ENCODE data around the gene RMND5B.

Gene RMND5B

DNA sequence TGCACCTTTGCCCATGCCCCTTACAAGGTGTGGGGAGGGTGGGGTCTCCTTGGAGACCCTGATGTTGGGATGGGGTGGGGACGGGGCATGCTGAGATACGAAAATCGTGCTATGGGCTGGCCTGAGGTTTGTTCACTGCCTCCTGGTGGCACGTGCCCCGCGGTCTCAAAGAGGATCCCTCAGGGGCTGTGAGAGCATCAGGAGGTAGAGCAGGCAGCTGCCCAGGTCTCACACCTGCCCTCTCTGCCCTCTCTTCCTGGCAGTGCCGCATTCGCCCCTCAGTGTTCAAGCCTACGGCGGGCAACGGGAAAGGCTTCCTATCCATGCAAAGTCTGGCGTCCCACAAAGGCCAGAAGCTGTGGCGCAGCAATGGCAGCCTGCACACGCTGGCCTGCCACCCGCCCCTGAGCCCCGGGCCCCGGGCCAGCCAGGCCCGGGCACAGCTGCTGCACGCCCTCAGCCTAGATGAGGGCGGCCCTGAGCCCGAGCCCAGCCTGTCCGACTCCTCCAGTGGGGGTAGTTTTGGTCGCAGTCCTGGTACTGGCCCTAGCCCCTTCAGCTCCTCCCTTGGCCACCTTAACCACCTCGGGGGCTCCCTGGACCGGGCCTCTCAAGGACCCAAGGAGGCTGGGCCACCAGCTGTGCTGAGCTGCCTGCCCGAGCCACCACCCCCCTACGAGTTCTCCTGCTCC is 10.8 kb upstream of the RMND5B start:
- H2BK15ac ChIP-seq (ENCODE audit: low read depth, poor library complexity, severe bottlenecking), result no peak overlapping the region
- H2AFZ ChIP-seq (ENCODE audit: low read depth, low read length), result no peak overlapping the region
- no peak overlapping the region for H3K9ac ChIP-seq (ENCODE audit: low read length)
- H3K18ac ChIP-seq (ENCODE audit: low read depth in 1 of 2, low read length in 2 of 2), result no peak overlapping the region
- H2AK5ac ChIP-seq (ENCODE audit: low read length, severe bottlenecking), result no peak overlapping the region
- no peak overlapping the region for H4K8ac ChIP-seq (ENCODE audit: low read length)
- no peaks in the 10 kb centered on the region for H3K9me3 ChIP-seq (ENCODE audit: control insufficient read depth, low read length)
- H2BK120ac ChIP-seq (ENCODE audit: low read depth, low read length), result no peak overlapping the region
- H3K36me3 ChIP-seq (ENCODE audit: control insufficient read depth in 1 of 2, insufficient read depth in 2 of 2, low read depth in 1 of 2, low read length in 2 of 2), result peaks cover 0 to 7% of the 10 kb centered on the region in 2 experiments
- no peak overlapping the region for H3K23ac ChIP-seq (ENCODE audit: low read length in 2 of 2)
- no peak overlapping the region for H3K4ac ChIP-seq (ENCODE audit: low read depth in 1 of 2, low read length in 2 of 2)
- H3K4me1 ChIP-seq (ENCODE audit: control insufficient read depth, insufficient read depth, low read depth, low read length), result peaks cover 12% of the 10 kb centered on the region
- H3K4me3 ChIP-seq (ENCODE audit: insufficient read depth in 1 of 2, low read depth in 1 of 2, low read length in 2 of 2), result no peak overlapping the region
- WGBS, result 92% methylated on average over 27 of the region's 27 CpGs
- DNase-seq, result no peak
- no peaks in the 10 kb centered on the region for H3K79me1 ChIP-seq (replicated peaks; ENCODE audit: low read length, poor library complexity, severe bottlenecking)
- peaks cover 17 to 62% of the 10 kb centered on the region in 2 experiments for H3K27me3 ChIP-seq (ENCODE audit: control insufficient read depth in 1 of 2, insufficient read depth in 1 of 2, low read length in 2 of 2)
- H3K27ac ChIP-seq (ENCODE audit: low read length, poor library complexity, severe bottlenecking), result no peak overlapping the region
- no peak overlapping the region for H2BK5ac ChIP-seq (ENCODE audit: low read depth, low read length, poor library complexity, severe bottlenecking)
- H3K4me2 ChIP-seq (ENCODE audit: low read length, poor library complexity, severe bottlenecking), result no peak overlapping the region
- no peak overlapping the region for H3K14ac ChIP-seq (ENCODE audit: low read length in 2 of 2)
- H4K91ac ChIP-seq (ENCODE audit: low read length), result peak overlapping the region; percentile 53
- no peak overlapping the region for H2BK12ac ChIP-seq (ENCODE audit: low read length in 2 of 2)

DNA sequence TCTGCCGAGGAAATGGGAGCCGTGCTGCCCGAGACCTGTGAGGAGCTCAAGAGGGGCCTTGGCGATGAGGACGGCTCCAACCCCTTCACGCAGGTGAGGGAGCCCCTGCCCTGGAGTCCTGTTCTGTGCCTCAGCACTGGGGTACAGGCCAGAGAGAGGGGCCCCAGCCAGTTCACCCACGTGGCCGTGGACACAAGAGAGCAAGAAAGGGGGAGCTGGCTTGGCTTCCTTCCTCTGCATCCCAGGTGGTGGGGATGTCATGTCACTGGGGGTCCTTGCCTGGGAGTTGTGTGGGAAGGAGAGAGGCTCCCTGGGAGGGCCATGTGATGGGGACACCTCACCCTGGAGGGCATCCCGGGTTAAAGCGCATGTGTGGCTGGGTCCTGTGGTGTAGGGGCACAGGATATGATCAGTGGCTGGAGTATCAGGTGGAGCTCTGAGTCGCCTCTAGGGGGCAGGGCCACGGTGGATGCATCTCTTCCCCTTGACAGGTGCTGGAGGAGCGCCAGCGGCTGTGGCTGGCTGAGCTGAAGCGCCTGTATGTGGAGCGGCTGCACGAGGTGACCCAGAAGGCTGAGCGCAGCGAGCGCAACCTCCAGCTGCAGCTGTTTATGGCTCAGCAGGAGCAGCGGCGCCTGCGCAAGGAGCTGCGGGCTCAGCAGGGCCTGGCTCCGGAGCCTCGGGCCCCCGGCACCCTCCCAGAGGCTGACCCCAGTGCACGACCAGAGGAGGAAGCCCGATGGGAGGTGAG is 10.0 kb upstream of the RMND5B start:
- Histone ChIP-seq H2BK15ac (ENCODE audit: low read depth, poor library complexity, severe bottlenecking) (no peak overlapping the region), H3K23ac (ENCODE audit: low read length in 2 of 2) (no peak overlapping the region), H2BK5ac (ENCODE audit: low read depth, low read length, poor library complexity, severe bottlenecking) (no peak overlapping the region), H4K91ac (ENCODE audit: low read length) (no peak overlapping the region), H4K8ac (ENCODE audit: low read length) (no peak overlapping the region), H3K4me1 (ENCODE audit: control insufficient read depth, insufficient read depth, low read depth, low read length) (peaks cover 5% of the 10 kb centered on the region), H2BK12ac (ENCODE audit: low read length in 2 of 2) (no peak overlapping the region), H3K9ac (ENCODE audit: low read length) (peak overlapping the region; percentile 40), H2AK5ac (ENCODE audit: low read length, severe bottlenecking) (no peak overlapping the region), H3K9me3 (ENCODE audit: control insufficient read depth, low read length) (no peaks in the 10 kb centered on the region), H3K27me3 (ENCODE audit: control insufficient read depth in 1 of 2, insufficient read depth in 1 of 2, low read length in 2 of 2) (peaks cover 9 to 55% of the 10 kb centered on the region in 2 experiments), H3K4me2 (ENCODE audit: low read length, poor library complexity, severe bottlenecking) (no peak overlapping the region), H3K4me3 (ENCODE audit: insufficient read depth in 1 of 2, low read depth in 1 of 2, low read length in 2 of 2) (peak overlapping the region in 1 of 2 experiments; percentile 72), H3K27ac (ENCODE audit: low read length, poor library complexity, severe bottlenecking) (no peak overlapping the region), H2AFZ (ENCODE audit: low read depth, low read length) (no peak overlapping the region), H3K18ac (ENCODE audit: low read depth in 1 of 2, low read length in 2 of 2) (no peak overlapping the region), H3K14ac (ENCODE audit: low read length in 2 of 2) (no peak overlapping the region), H2BK120ac (ENCODE audit: low read depth, low read length) (no peak overlapping the region), H3K36me3 (ENCODE audit: control insufficient read depth in 1 of 2, insufficient read depth in 2 of 2, low read depth in 1 of 2, low read length in 2 of 2) (peaks cover 0 to 7% of the 10 kb centered on the region in 2 experiments), H3K79me1 (replicated peaks; ENCODE audit: low read length, poor library complexity, severe bottlenecking) (no peaks in the 10 kb centered on the region), H3K4ac (ENCODE audit: low read depth in 1 of 2, low read length in 2 of 2) (no peak overlapping the region)
- DNase-seq, result peak; percentile 9
- 87% methylated on average over 29 of the region's 29 CpGs for WGBS

DNA sequence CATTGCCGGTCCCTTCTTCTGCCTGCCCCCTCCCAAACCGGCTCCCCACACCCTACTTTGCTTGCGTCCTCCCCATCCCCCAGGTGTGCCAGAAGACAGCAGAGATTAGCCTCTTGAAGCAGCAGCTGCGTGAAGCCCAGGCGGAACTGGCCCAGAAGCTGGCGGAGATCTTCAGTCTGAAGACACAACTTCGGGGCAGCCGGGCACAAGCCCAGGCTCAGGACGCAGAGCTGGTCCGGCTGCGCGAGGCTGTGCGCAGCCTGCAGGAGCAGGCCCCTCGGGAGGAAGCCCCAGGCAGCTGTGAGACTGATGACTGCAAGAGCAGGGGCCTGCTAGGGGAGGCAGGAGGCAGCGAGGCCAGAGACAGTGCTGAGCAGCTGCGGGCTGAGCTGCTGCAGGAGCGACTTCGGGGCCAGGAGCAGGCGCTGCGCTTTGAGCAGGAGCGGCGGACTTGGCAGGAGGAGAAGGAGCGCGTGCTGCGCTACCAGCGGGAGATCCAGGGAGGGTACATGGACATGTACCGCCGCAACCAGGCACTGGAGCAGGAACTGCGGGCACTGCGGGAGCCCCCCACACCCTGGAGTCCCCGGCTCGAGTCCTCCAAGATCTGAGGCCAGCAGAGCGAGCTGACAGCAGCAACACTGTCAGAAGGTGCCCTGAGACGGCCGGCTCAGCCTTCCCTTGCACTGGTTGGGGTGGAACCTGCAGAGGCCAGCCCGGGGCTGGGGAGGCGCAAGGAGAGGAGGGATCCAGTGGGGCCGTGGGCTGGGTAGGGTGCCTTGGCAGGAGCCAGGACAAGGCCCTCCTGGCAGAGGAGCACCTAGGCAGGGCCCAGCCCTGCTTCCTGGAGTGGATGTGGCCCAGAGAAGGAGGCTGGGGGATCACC is 9.2 kb upstream of the RMND5B start:
- Histone ChIP-seq H4K8ac (ENCODE audit: low read length) (no peak overlapping the region), H2AFZ (ENCODE audit: low read depth, low read length) (no peak overlapping the region), H3K79me1 (replicated peaks; ENCODE audit: low read length, poor library complexity, severe bottlenecking) (no peaks in the 10 kb centered on the region), H3K27me3 (ENCODE audit: control insufficient read depth in 1 of 2, insufficient read depth in 1 of 2, low read length in 2 of 2) (peaks cover under 1 to 47% of the 10 kb centered on the region in 2 experiments), H3K18ac (ENCODE audit: low read depth in 1 of 2, low read length in 2 of 2) (no peak overlapping the region), H2BK120ac (ENCODE audit: low read depth, low read length) (no peak overlapping the region), H3K4me3 (ENCODE audit: insufficient read depth in 1 of 2, low read depth in 1 of 2, low read length in 2 of 2) (peak overlapping the region in 1 of 2 experiments; percentile 72), H2BK12ac (ENCODE audit: low read length in 2 of 2) (no peak overlapping the region), H3K14ac (ENCODE audit: low read length in 2 of 2) (no peak overlapping the region), H2BK15ac (ENCODE audit: low read depth, poor library complexity, severe bottlenecking) (no peak overlapping the region), H2AK5ac (ENCODE audit: low read length, severe bottlenecking) (no peak overlapping the region), H3K36me3 (ENCODE audit: control insufficient read depth in 1 of 2, insufficient read depth in 2 of 2, low read depth in 1 of 2, low read length in 2 of 2) (peaks cover 0 to 7% of the 10 kb centered on the region in 2 experiments), H3K9me3 (ENCODE audit: control insufficient read depth, low read length) (no peaks in the 10 kb centered on the region), H3K23ac (ENCODE audit: low read length in 2 of 2) (no peak overlapping the region), H4K91ac (ENCODE audit: low read length) (no peak overlapping the region), H2BK5ac (ENCODE audit: low read depth, low read length, poor library complexity, severe bottlenecking) (no peak overlapping the region), H3K4me1 (ENCODE audit: control insufficient read depth, insufficient read depth, low read depth, low read length) (no peaks in the 10 kb centered on the region), H3K4me2 (ENCODE audit: low read length, poor library complexity, severe bottlenecking) (no peak overlapping the region), H3K4ac (ENCODE audit: low read depth in 1 of 2, low read length in 2 of 2) (no peak overlapping the region), H3K9ac (ENCODE audit: low read length) (peak overlapping the region; percentile 40), H3K27ac (ENCODE audit: low read length, poor library complexity, severe bottlenecking) (no peak overlapping the region)
- 94% methylated on average over 38 of the region's 38 CpGs for WGBS
- DNase-seq, result no peak

Measured in mesenchymal stem cell (in vitro differentiated cells and primary cell).